T-helper 1 cell treated with Interleukin-12 subunit alpha and Interleukin-12 subunit beta and Interleukin-4 antibody, amounts not matched to agents 30 μg/mL and 1 μg/mL, for 36 hours (primary cell): ENCODE data around the gene ZNF593.

Experiments used
- H3K27ac Mint-ChIP-seq: one replicate; pipeline ENCODE4 v1.8.0; 2021; ENCODE audit warnings: mild to moderate bottlenecking, mixed read lengths
- H3K27me3 Mint-ChIP-seq: one replicate; pipeline ENCODE4 v1.8.0; 2021; ENCODE audit warnings: low read depth, mixed read lengths
- H3K36me3 Mint-ChIP-seq: one replicate; pipeline ENCODE4 v1.8.0; 2021; ENCODE audit warnings: low read depth, mixed read lengths
- H3K4me1 Mint-ChIP-seq: one replicate; pipeline ENCODE4 v1.8.0; 2021; ENCODE audit warnings: low read depth, mixed read lengths
- H3K4me3 Mint-ChIP-seq: one replicate; pipeline ENCODE4 v1.8.0; 2021; ENCODE audit warnings: mild to moderate bottlenecking, moderate library complexity, mixed read lengths
- H3K9me3 Mint-ChIP-seq: one replicate; pipeline ENCODE4 v1.8.0; 2021; ENCODE audit warnings: mixed read lengths

Gene ZNF593

GRCh38 chr1:26175346-26175745, 5.6 kb downstream of the ZNF593 start:
- Mint-ChIP-seq H3K4me3 (no peak overlapping the region), H3K9me3 (no peaks in the 10 kb centered on the region), H3K4me1 (peaks cover 11% of the 10 kb centered on the region), H3K27me3 (no peaks in the 10 kb centered on the region), H3K36me3 (no peaks in the 10 kb centered on the region), H3K27ac (no peak overlapping the region)

GRCh38 chr1:26177182-26177684, 7.5 kb downstream of the ZNF593 start, which contains the start of gene CNKSR1:
Gene CNKSR1 (plus strand): TSS chr1:26177491. CDS start chr1:26177548, 57 bp downstream.
- H3K27ac Mint-ChIP-seq = no peak within 1 kb of the TSS
- no peaks in the 10 kb centered on the region for H3K9me3 Mint-ChIP-seq
- no peaks in the 10 kb centered on the region for H3K27me3 Mint-ChIP-seq
- H3K4me3 Mint-ChIP-seq = peak within 1 kb of the TSS; percentile 60
- H3K4me1 Mint-ChIP-seq = peaks cover 2% of the 10 kb centered on the region
- no peaks in the 10 kb centered on the region for H3K36me3 Mint-ChIP-seq

GRCh38 chr1:26180010-26180506, 10.3 kb downstream of the ZNF593 start:
- Mint-ChIP-seq H3K4me3 (no peak overlapping the region), H3K27me3 (no peaks in the 10 kb centered on the region), H3K4me1 (peaks cover 2% of the 10 kb centered on the region), H3K36me3 (no peaks in the 10 kb centered on the region), H3K9me3 (no peaks in the 10 kb centered on the region), H3K27ac (no peak overlapping the region)

- H3K4me1 Mint-ChIP-seq = peaks cover 2% of the 10 kb centered on the region
- H3K9me3 Mint-ChIP-seq = no peaks in the 10 kb centered on the region
- no peak overlapping the region for H3K4me3 Mint-ChIP-seq
- H3K27me3 Mint-ChIP-seq = no peaks in the 10 kb centered on the region
- no peaks in the 10 kb centered on the region for H3K36me3 Mint-ChIP-seq
- no peak overlapping the region for H3K27ac Mint-ChIP-seq
These were observed 12.1 kb downstream of the ZNF593 start for GRCh38 chr1:26181586-26182382.

GRCh38 chr1:26182383-26182696, 12.6 kb downstream of the ZNF593 start:
- Mint-ChIP-seq H3K36me3 (no peaks in the 10 kb centered on the region), H3K4me1 (peaks cover 2% of the 10 kb centered on the region), H3K4me3 (no peak overlapping the region), H3K9me3 (no peaks in the 10 kb centered on the region), H3K27me3 (no peaks in the 10 kb centered on the region), H3K27ac (no peak overlapping the region)

GRCh38 chr1:26184086-26184485, 14.4 kb downstream of the ZNF593 start:
- no peaks in the 10 kb centered on the region for H3K27me3 Mint-ChIP-seq
- H3K4me3 Mint-ChIP-seq = no peak overlapping the region
- no peak overlapping the region for H3K27ac Mint-ChIP-seq
- H3K9me3 Mint-ChIP-seq = no peaks in the 10 kb centered on the region
- no peaks in the 10 kb centered on the region for H3K36me3 Mint-ChIP-seq
- H3K4me1 Mint-ChIP-seq = no peaks in the 10 kb centered on the region

GRCh38 chr1:26184883-26185282, 15.2 kb downstream of the ZNF593 start:
- no peaks in the 10 kb centered on the region for H3K9me3 Mint-ChIP-seq
- no peak overlapping the region for H3K4me3 Mint-ChIP-seq
- H3K36me3 Mint-ChIP-seq = no peaks in the 10 kb centered on the region
- no peaks in the 10 kb centered on the region for H3K4me1 Mint-ChIP-seq
- no peak overlapping the region for H3K27ac Mint-ChIP-seq
- H3K27me3 Mint-ChIP-seq = no peaks in the 10 kb centered on the region

- H3K4me1 Mint-ChIP-seq = peaks cover 10% of the 10 kb centered on the region
These were observed 18.2 kb downstream of the ZNF593 start for GRCh38 chr1:26187882-26188281.

GRCh38 chr1:26188477-26188876, 18.8 kb downstream of the ZNF593 start:
- Mint-ChIP-seq H3K9me3 (no peaks in the 10 kb centered on the region), H3K4me1 (peaks cover 15% of the 10 kb centered on the region), H3K27me3 (peaks cover 3% of the 10 kb centered on the region), H3K36me3 (peaks cover 2% of the 10 kb centered on the region), H3K4me3 (no peak overlapping the region), H3K27ac (no peak overlapping the region)

More at GRCh38 chr1:26187882-26188281, 18.2 kb downstream of the ZNF593 start:
- Mint-ChIP-seq H3K36me3 (peaks cover 2% of the 10 kb centered on the region), H3K9me3 (no peaks in the 10 kb centered on the region), H3K4me3 (no peak overlapping the region), H3K27me3 (peaks cover 3% of the 10 kb centered on the region), H3K27ac (no peak overlapping the region)

- Mint-ChIP-seq H3K27me3 (peaks cover 8% of the 10 kb centered on the region), H3K9me3 (no peaks in the 10 kb centered on the region), H3K36me3 (peaks cover 2% of the 10 kb centered on the region), H3K4me3 (no peak overlapping the region), H3K27ac (no peak overlapping the region), H3K4me1 (peaks cover 20% of the 10 kb centered on the region)
These were observed 19.6 kb downstream of the ZNF593 start for GRCh38 chr1:26189331-26189730.

GRCh38 chr1:26189751-26190275, 20.1 kb downstream of the ZNF593 start:
- no peaks in the 10 kb centered on the region for H3K9me3 Mint-ChIP-seq
- H3K27me3 Mint-ChIP-seq = peaks cover 8% of the 10 kb centered on the region
- no peak overlapping the region for H3K4me3 Mint-ChIP-seq
- peaks cover 2% of the 10 kb centered on the region for H3K36me3 Mint-ChIP-seq
- no peak overlapping the region for H3K27ac Mint-ChIP-seq
- H3K4me1 Mint-ChIP-seq = peaks cover 20% of the 10 kb centered on the region

- no peaks in the 10 kb centered on the region for H3K9me3 Mint-ChIP-seq
- peak within 1 kb of the TSS; percentile 11 for H3K27ac Mint-ChIP-seq
- peaks cover 2% of the 10 kb centered on the region for H3K36me3 Mint-ChIP-seq
- peaks cover 11% of the 10 kb centered on the region for H3K27me3 Mint-ChIP-seq
- peaks cover 22% of the 10 kb centered on the region for H3K4me1 Mint-ChIP-seq
- H3K4me3 Mint-ChIP-seq = no peak within 1 kb of the TSS
These were observed 20.8 kb downstream of the ZNF593 start, which contains the start of gene CATSPER4 for GRCh38 chr1:26190373-26190987. Gene CATSPER4 (plus strand): TSS chr1:26190602. CDS start chr1:26190628, 26 bp downstream.

- Mint-ChIP-seq H3K27ac (peak overlapping the region; percentile 8), H3K4me3 (peak overlapping the region; percentile 58), H3K36me3 (peaks cover 2% of the 10 kb centered on the region), H3K27me3 (peaks cover 11% of the 10 kb centered on the region), H3K9me3 (no peaks in the 10 kb centered on the region), H3K4me1 (peaks cover 22% of the 10 kb centered on the region)
These were observed 22.0 kb downstream of the ZNF593 start for GRCh38 chr1:26191739-26192138.

- no peak overlapping the region for H3K27ac Mint-ChIP-seq
- peaks cover 32% of the 10 kb centered on the region for H3K4me1 Mint-ChIP-seq
- no peaks in the 10 kb centered on the region for H3K9me3 Mint-ChIP-seq
- no peak overlapping the region for H3K4me3 Mint-ChIP-seq
- peaks cover 22% of the 10 kb centered on the region for H3K27me3 Mint-ChIP-seq
- H3K36me3 Mint-ChIP-seq = peaks cover 2% of the 10 kb centered on the region
These were observed 26.1 kb downstream of the ZNF593 start for GRCh38 chr1:26195805-26196204.

GRCh38 chr1:26197301-26197700, 27.6 kb downstream of the ZNF593 start:
- Mint-ChIP-seq H3K36me3 (no peaks in the 10 kb centered on the region), H3K4me1 (peaks cover 38% of the 10 kb centered on the region), H3K27ac (no peak overlapping the region), H3K27me3 (peaks cover 19% of the 10 kb centered on the region), H3K9me3 (no peaks in the 10 kb centered on the region), H3K4me3 (no peak overlapping the region)
